ENCODE data around the gene REN.

Gene REN

DNA sequence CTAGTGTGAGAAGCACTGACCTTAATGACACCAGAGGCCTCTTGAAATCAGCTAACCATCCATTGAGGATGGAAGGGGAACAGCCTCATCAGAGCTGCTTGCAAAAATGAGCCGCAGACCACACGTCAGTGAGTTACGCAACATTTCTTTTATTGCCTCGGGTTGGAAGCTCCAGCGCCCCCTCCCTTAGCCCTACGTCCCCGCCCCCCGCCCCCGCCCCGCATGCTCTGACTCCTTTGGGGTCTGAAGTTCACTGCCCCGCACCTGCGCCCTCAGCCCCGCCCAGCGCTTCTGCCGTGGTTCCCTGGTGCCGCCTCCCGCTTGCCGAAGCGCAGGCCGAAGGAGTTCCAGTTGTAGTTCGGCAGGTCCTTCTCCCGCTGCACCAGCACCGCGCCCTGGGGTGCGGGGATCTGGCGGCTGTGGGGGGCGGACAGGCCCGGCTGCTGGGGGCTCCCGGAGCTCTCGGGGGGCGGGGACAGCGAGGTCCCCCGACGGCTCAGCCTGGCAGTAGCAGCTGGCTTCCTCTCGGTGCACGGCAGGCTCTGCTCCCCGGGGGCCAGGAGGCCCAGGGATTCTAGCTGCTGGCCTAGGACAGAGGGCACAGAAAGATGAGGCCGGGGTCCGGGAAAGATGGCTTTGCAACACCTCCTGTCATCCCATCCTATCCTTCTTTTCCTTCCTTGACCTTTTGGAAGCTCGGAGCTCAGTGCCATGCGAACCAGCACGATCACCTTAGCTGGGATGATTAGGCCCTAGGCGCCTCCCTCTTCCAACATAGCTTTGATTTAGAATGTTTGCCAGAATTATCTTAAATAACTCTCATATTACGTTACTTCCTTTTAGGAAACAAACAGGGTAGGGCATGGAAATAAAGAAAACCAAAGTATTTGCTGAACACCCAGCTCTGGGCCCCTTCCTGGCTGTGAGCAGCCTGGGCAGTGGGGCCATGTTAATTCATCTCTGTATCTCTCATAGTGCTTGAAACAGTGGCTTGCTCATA is 24.4 kb upstream of the REN start:
- no peak for DNase-seq

DNA sequence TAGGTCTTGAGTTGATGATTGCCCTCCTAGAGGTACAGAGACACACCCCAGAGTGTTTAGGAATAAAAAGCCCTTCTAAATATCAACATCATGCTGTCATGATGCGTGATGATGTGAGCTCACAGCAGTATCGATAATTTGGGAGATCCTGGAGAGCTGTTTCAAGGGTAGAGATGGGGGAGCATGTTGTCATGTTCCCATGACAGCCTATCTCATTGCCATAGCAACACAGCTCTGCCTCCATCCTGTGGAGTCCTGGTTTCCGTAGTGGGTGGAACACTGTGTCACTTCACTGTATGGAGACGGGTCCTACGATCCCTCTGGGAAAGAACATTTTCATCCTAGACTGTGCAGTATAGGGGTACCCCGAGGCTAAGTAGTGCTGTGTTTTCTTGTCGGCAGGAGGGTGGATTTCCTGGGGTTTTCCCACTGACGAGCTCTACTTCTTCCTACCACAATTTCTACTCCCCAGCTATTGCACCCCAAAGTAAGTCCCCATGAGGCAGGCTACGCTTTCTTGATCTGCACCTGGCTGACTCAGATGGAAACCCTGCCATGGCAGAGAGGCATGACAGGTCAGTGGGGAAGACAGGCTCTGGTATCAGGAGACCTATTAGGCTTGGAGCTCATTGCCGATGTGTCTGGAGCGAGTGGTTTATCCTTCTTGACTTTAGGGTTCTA is 23.0 kb upstream of the REN start:
- no peak for DNase-seq

GRCh38 chr1:204186597-204186996 is 20.5 kb upstream of the REN start:
- no peak for DNase-seq

GRCh38 chr1:204181116-204181515 is 15.0 kb upstream of the REN start:
- DNase-seq: no peak

GRCh38 chr1:204180133-204180532 is 14.0 kb upstream of the REN start:
- no peak for DNase-seq

GRCh38 chr1:204178487-204179281 is 12.5 kb upstream of the REN start:
- DNase-seq: no peak

DNA sequence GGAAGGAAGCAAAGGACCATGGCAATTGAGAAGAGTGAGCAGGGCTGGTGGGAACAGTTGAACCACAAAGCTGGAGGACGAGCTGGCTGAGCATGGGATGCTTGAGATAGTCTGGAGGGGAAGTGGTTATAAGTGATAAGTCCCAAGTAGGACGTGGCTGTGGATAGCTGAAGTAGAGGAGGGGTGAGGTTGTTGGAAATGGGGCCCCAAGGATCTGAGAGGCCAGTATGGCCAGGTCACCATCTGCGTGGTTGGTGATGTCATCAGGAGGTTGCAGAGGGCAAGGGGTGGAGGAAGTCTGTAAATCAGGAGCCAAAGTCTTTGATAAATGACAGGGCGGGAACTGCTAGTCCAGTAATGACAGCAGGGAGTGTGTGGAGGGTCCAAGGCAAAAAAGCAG is 11.0 kb upstream of the REN start:
- no peak for DNase-seq

DNA sequence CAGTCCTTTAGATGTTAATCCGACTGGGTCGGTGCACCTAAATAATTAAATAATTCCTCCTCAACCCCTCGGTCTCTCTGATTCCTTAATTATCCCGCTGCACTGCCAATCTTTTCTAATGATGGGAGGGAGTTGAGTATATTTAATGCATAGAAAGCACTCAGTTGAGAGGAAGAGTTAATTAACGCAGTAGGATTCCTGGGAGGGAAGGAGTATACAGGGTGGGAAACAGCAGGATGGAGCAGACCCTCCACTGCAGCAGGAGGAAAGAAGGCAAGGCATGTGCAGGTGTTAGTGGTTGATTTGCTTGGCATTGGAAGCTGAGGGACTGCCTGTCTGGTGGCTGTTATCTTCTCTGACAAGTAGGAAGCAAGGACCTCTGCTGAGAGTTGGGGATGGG is 9.9 kb upstream of the REN start:
- no peak for DNase-seq

DNA sequence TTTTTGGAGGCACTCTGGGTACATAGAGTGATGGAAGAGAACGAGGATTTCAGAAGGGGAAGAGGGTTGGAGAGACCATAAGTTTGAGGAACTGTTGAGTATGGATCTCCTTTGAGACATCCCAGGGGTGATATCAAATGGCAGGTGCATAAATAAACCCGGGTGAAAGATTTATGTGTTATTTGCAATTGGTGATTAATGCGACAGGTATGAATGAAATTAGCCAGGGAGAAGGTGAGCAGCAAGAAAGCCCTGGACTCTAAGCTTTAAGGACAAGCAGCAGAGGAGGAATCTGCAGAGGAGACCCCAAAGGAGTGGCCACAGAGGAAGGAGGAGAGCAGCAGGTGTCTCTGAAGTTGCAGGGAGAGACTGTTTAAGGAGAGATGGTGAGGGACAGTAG is 8.8 kb upstream of the REN start:
- DNase-seq: no peak

GRCh38 chr1:204172404-204173029 is 6.4 kb upstream of the REN start:
- no peak for DNase-seq

DNA sequence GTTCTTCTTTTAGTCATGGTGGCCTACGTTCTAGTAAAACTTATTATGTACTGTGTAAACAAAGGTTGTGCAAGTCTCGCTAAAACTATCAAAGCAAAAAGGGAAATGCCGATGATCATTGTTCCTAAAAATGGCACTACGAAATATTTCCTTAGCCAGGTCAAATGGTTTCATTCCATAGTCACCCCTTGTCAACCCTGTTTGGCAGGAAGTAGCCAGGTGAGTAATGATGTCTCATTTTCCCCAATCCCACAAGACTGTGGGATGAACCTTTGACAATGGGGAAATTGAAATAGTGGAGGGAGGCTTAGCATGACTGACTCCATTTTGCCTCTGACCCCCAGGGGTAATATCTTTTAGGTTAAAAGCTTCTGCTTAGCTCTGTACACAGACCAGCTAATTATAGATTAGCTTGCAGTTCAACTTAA is 5.6 kb upstream of the REN start:
- no peak for DNase-seq

- no peak for DNase-seq
These were observed 4.5 kb upstream of the REN start for GRCh38 chr1:204170494-204171155.

DNA sequence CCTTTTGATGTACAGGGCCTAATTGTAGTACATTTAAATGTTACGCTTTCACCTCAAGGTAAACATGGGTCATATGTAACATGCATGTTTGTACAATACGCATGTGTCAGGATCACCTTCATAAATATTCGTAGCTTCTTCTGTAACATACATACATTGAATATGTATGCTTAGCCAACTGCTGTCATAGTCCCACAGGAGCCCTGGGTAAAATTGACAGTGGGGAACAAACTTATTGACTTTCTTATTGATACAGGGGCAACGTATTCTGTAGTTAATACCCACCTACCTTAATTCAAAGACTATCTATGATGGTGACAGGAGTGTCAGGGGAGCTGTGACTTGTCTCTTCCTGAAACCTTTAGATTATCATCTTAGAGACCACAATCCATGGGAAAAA is 3.7 kb upstream of the REN start:
- no peak for DNase-seq

DNA sequence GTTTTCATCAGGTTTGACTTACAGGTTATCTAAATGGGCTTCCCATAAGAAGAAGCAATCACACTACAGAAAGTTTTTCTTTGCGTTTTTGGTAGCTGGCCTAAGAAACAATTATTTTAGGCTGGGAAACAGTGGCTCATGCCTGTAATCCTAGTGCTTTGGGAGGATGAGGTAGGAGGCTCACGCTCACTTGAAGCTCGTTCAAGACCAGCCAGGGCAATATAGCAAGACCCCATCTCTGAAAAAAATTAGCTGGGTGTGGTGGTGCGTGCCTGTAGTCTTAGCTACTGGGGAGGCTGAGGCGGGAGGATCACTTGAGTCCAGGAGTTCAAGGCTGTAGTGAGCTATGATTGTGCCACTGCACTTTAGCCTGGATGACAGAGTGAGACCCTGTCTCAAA is 1.6 kb upstream of the REN start:
- DNase-seq: no peak

GRCh38 chr1:204162494-204163074 is 3.6 kb downstream of the REN start:
- DNase-seq: peak; percentile 83

GRCh38 chr1:204161609-204162493 is 4.3 kb downstream of the REN start:
- no peak for DNase-seq

DNA sequence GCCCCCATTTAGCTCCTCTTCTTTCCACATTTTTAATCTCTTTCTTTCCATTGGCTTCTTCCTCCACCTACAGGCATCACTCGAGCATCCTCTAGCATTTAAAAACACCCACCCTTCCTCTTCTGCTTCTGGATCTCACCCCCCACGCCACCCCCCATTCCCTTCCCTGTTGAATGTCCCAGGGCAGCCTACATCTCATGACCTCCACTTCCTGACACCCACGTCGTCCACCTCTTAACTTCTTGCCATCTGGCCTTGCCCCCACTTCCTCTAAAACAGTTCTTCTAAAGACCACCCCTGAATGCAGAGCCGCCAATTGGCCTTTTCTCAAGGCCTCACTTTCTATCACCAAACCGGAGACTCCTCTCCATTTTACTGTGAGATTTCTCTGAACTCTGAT is 8.2 kb downstream of the REN start:
- DNase-seq: no peak

DNA sequence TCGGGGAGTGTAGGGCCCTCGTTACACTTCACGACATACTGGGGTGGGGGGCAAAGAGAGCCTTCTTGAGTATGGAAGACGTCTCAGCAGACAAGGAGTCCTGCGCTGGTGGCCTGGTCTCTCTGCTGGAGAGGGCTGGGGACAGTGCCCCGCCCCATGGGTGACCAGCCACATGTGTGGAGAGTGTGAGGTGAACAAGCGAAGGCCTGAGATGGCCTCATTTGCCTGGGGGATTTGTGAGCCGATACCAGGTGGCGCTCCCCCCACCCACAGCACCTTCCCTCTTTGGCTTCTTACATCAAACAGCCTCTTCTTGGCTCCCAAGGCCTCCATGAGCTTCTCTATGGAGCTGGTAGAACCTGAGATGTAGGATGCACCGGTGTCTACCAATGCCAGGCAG is 10.3 kb downstream of the REN start:
- no peak for DNase-seq

DNA sequence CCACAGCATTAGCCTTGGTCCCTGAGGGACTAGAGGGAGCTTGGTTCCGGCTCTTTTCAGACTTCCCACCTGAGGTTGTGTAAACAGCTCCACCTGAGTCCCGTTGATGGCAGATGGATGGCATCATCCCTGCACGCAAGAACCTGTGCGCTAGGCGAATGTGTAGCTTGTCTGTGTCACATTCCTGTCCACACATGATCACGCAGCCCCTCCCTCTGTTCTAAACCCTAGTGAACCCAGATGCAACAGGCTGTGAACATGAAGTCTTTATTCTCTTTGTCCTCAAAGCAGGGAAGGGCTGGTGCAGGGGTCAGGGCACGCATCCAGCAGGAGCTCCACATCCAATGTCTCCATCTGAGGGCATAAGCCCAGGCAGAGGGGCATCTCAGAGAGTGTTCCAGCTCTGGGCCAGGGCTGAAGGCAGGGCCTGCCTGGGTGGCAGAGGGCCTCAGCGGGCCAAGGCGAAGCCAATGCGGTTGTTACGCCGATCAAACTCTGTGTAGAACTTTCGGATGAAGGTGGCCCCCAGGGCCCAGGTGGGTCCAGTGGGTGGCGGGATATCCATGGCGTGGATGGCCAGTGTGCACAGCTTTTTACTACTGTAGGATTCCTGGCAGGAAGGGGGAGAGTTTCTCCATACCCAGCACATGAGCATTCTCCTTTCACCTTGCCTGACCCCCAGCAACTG is 11.4 kb downstream of the REN start:
- DNase-seq: no peak

- no peak for DNase-seq
These were observed 12.5 kb downstream of the REN start for GRCh38 chr1:204153667-204154066.

Measured in activated CD4-positive, CD25-positive, alpha-beta regulatory T cell treated with anti-CD3 and anti-CD28 coated beads, Interleukin-2, amount 50 U/mL, for 72 hours (primary cell).